CD4-positive, alpha-beta memory T cell (primary cell): ENCODE data around the gene VPS18. TPM values are rescaled to one million over a fixed set of nuclear protein-coding genes. Genes with fewer than 3 reads are reported as not detected.
"Not testable (repeated sequence)": the region's sequence is repeated elsewhere in the genome, so short reads cannot be mapped to it uniquely, and the experiment has no call there.

Experiments used
- CTCF ChIA-PET: fragments of 350-600 bp; sonication (Branson Sonifier 250); formaldehyde crosslinking; loops from one replicate; lab custom pipeline; 2021; ENCODE audit warnings: inconsistent platforms; ENCODE audit not compliant: partially characterized antibody; lab: Charles Lee
- POLR2A ChIA-PET: fragments of 350-600 bp; sonication (Branson Sonifier 250); formaldehyde crosslinking; loops from one replicate; lab custom pipeline; 2021; ENCODE audit not compliant: partially characterized antibody; lab: Charles Lee
- DNase-seq, 5 donors: peaks; one replicate each; pipeline versions ENCODE4 v3.0.0 to v3.0.0-alpha.2; 2020 to 2022; ENCODE audit warnings: mixed read lengths in 1 of 5
- H3K27ac ChIP-seq: one replicate; pipeline ENCODE4 v1.7.0; 2013; ENCODE audit warnings: low read depth, low read length
- H3K27me3 ChIP-seq: 2 replicates; pipeline ENCODE4 v1.7.0; 2013; ENCODE audit warnings: mild to moderate bottlenecking, low read length, moderate library complexity; ENCODE audit not compliant: insufficient read depth
- H3K36me3 ChIP-seq: 2 replicates; pipeline ENCODE4 v1.7.0; 2013; ENCODE audit warnings: mild to moderate bottlenecking, low read length, moderate library complexity; ENCODE audit not compliant: insufficient read depth
- H3K4me1 ChIP-seq: 2 replicates; pipeline ENCODE4 v1.7.0; 2013; ENCODE audit warnings: mild to moderate bottlenecking, low read length, moderate library complexity; ENCODE audit not compliant: insufficient read depth
- H3K4me3 ChIP-seq, 2 donors: one replicate each; pipeline ENCODE4 v1.7.0; 2013; ENCODE audit warnings: low read length in 2 of 2, mild to moderate bottlenecking in 1 of 2
- H3K9me3 ChIP-seq, 2 donors: one replicate each; pipeline ENCODE4 v1.7.0; 2013; ENCODE audit warnings: low read length in 2 of 2, control low read depth in 1 of 2; ENCODE audit not compliant: control insufficient read depth in 1 of 2
- H3K27ac Mint-ChIP-seq, 7 donors: one replicate each; pipeline ENCODE4 v1.8.0; 2020 to 2021; ENCODE audit warnings: mixed read lengths in 7 of 7, mild to moderate bottlenecking in 6 of 7, inconsistent platforms in 3 of 7, moderate library complexity in 3 of 7
- H3K27me3 Mint-ChIP-seq, 2 donors: one replicate each; pipeline ENCODE4 v1.8.0; 2020 to 2021; ENCODE audit warnings: mixed read lengths in 2 of 2
- H3K36me3 Mint-ChIP-seq, 2 donors: one replicate each; pipeline ENCODE4 v1.8.0; 2020 to 2021; ENCODE audit warnings: mixed read lengths in 2 of 2, inconsistent platforms in 1 of 2, mild to moderate bottlenecking in 1 of 2
- H3K4me1 Mint-ChIP-seq, 4 donors: one replicate each; pipeline ENCODE4 v1.8.0; 2020 to 2021; ENCODE audit warnings: mixed read lengths in 4 of 4, mild to moderate bottlenecking in 1 of 4
- H3K4me3 Mint-ChIP-seq, 8 donors: one replicate each; pipeline ENCODE4 v1.8.0; 2020 to 2021; ENCODE audit warnings: mixed read lengths in 8 of 8, mild to moderate bottlenecking in 7 of 8, moderate library complexity in 6 of 8, inconsistent platforms in 3 of 8
- H3K9me3 Mint-ChIP-seq, 8 donors: one replicate each; pipeline ENCODE4 v1.8.0; 2020 to 2021; ENCODE audit warnings: mixed read lengths in 8 of 8, mild to moderate bottlenecking in 5 of 8, inconsistent platforms in 3 of 8, moderate library complexity in 1 of 8
- intact Hi-C: fragments of 100-400 bp; cut with micrococcal nuclease; formaldehyde crosslinking; loops from one replicate; pipeline ENCODE4 v1.15.1; 2023
- polyA plus RNA-seq, 2 donors: library from polyadenylated mRNA; unstranded; fragments of 300-500 nt; fragmentation: Illumina TruSeq; gene quantifications; one replicate each; pipeline ENCODE4 v1.2.3, GENCODE V29; 2021
- total RNA-seq, 2 experiments: library from RNA; stranded (reverse); gene quantifications; one replicate each; pipeline ENCODE4 v1.2.3, GENCODE V29; 2021

Gene VPS18
- total and polyA plus RNA-seq, 4 experiments from 2014 or later: 14.6 to 21.6 (median 19.4) TPM

DNA sequence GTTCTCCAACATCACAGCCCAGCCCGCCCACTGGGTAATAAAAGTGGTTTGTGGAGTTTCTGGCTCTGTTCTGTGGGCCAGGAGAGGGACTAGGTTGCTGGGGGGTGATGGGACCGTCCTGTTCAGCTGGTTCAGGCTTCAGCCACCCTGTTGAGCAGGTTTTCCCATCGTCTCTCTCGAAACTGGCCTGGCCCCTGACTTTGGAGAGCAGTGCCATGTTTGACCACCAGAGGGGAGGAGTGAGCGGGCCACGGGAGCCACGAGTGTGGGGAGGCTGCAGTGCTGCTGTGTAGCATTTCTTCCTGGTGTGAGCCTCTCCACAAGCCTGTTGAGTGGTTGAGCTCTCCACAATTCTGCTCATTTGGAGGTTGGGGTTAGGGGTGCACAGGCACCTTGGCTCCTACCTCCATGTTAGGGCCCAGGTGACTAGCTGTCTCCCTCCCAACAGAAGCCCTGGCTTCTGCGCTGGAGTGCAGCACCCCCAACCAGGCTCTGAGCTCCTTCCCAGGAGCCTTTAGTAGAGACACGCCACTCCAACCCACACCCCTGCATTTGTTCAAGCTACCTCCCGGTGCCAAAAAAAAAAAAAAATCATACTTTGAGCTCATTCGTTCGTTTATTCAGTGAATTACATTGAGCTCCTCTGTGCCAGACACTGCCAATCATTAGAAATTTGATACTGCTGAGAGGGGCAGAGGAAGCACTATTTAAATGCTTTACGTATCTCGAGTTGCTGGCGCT is 36.5 kb upstream of the VPS18 start:
- ChIA-PET POLR2A (interaction anchor here (1.2 to 3.5 kb wide), 4 partner anchors 13 to 163 kb away, joined by 4 to 38 read pairs (median 6); partner anchors contain the start of genes RAD51 and VPS18), CTCF (interaction anchor here (0.6 to 8.5 kb wide), 53 partner anchors 8 to 1727 kb away, joined by 3 to 245 read pairs (median 4); partner anchors contain the start of genes CHP1, DNAJC17, EXD1 and MAPKBP1)
- Histone ChIP-seq H3K4me1 (peaks cover 12% of the 10 kb centered on the region), H3K27ac (no peak overlapping the region), H3K4me3 (no peak overlapping the region), H3K27me3 (no peaks in the 10 kb centered on the region), H3K9me3 (no peaks in the 10 kb centered on the region), H3K36me3 (no peaks in the 10 kb centered on the region)
- H3K9me3 Mint-ChIP-seq: no peaks in the 10 kb centered on the region
- no peak overlapping the region for H3K4me3 Mint-ChIP-seq
- peak overlapping the region in 1 of 7 donors; percentile 12 for H3K27ac Mint-ChIP-seq
- H3K36me3 Mint-ChIP-seq: peaks cover 0 to 2% of the 10 kb centered on the region in 2 donors
- peaks cover 1 to 4% of the 10 kb centered on the region in 2 donors for H3K27me3 Mint-ChIP-seq
- peak; percentile 72 to 82 (median 73) for DNase-seq
- intact Hi-C loops: loop anchor here (1.0 to 5.0 kb wide), 3 partner anchors 37 to 328 kb away; partner anchors contain the start of gene VPS18
- H3K4me1 Mint-ChIP-seq: peaks cover 6 to 20% (median 7%) of the 10 kb centered on the region in 4 donors

DNA sequence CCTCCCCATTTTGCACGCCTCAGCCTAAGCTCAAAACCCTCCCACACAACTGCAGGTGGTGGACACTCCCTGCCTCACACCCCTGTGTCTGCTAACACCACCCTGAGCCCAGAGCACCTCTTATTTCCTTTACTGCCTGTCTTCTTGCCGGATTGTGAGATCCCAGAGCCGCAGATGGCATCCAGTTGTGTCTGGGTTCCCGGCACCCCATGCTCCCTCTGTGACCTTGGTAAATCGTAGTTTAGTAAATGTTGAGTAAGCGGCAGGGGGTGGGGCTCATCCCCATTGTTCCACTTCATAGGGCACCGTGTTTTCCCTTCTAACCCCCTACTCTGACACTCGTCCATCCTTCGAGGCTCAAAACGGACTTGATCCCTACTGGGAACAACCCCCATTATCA is 35.5 kb upstream of the VPS18 start:
- H3K36me3 ChIP-seq: no peaks in the 10 kb centered on the region
- H3K27me3 ChIP-seq: no peaks in the 10 kb centered on the region
- H3K4me1 Mint-ChIP-seq: peaks cover 6 to 20% (median 7%) of the 10 kb centered on the region in 4 donors
- peaks cover 12% of the 10 kb centered on the region for H3K4me1 ChIP-seq
- intact Hi-C loops: loop anchor here (5.0 kb wide), 1 partner anchor 164 kb away; no protein-coding TSS in a partner anchor
- peaks cover 2 to 4% of the 10 kb centered on the region in 2 donors for H3K27me3 Mint-ChIP-seq
- no peaks in the 10 kb centered on the region for H3K9me3 ChIP-seq
- no peak overlapping the region for H3K27ac ChIP-seq
- no peak overlapping the region for H3K4me3 ChIP-seq
- no peak for DNase-seq
- H3K27ac Mint-ChIP-seq: peak overlapping the region in 1 of 7 donors; percentile 26
- ChIA-PET POLR2A (interaction anchor here (1.4 to 3.5 kb wide), 3 partner anchors 33 to 164 kb away, joined by 6 to 38 read pairs (median 7); partner anchors contain the start of genes RAD51 and VPS18), CTCF (interaction anchor here (0.8 to 8.5 kb wide), 38 partner anchors 9 to 915 kb away, joined by 3 to 245 read pairs (median 4); partner anchors contain the start of genes CHP1, EXD1, MAPKBP1 and RAD51)
- peak overlapping the region in 1 of 8 donors; percentile 69 for H3K4me3 Mint-ChIP-seq
- no peaks in the 10 kb centered on the region for H3K9me3 Mint-ChIP-seq
- peaks cover 0 to 2% of the 10 kb centered on the region in 2 donors for H3K36me3 Mint-ChIP-seq

DNA sequence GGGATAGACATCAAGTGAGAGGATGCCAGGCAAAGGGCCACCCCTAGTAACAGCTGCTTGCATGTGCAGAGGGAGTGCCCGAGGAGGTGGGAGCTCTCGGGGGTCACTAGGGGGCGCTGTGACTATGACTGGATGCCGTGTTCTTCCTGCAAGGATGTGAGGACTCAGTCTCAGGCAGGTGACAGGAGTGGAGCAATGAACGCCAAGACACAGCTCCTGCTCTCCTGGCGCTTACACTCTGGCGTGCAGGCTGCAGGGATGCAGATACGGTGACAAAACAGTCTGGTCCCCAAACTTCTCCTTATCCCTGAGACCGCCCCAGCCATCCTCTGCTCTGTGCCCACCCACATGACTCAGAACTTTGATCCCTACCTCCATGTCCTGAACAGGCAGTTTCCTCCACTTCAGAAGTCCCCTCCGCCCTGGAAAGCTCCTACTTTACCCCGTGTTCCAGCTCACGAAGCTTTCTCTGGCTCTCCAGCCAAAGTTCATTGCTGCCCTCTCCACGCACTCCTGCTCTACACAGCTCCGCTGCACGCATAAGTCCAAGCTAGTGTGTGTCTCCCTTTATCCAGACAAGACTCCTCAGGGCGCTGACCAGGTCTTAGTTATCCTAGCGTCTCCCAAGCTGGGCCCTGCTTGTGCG is 34.9 kb upstream of the VPS18 start:
- intact Hi-C loops: loop anchor here (5.0 kb wide), 1 partner anchor 163 kb away; no protein-coding TSS in a partner anchor
- peaks cover 6 to 20% (median 7%) of the 10 kb centered on the region in 4 donors for H3K4me1 Mint-ChIP-seq
- no peaks in the 10 kb centered on the region for H3K27me3 ChIP-seq
- peak overlapping the region in 2 of 8 donors; percentile 35 to 69 for H3K4me3 Mint-ChIP-seq
- H3K4me3 ChIP-seq: no peak overlapping the region
- H3K36me3 ChIP-seq: no peaks in the 10 kb centered on the region
- peaks cover 12% of the 10 kb centered on the region for H3K4me1 ChIP-seq
- H3K9me3 ChIP-seq: no peaks in the 10 kb centered on the region
- no peak overlapping the region for H3K27ac ChIP-seq
- peaks cover 2 to 4% of the 10 kb centered on the region in 2 donors for H3K27me3 Mint-ChIP-seq
- DNase-seq: peak; percentile 74 to 79 (median 77)
- POLR2A ChIA-PET: interaction anchor here (0.6 to 3.5 kb wide), 6 partner anchors 35 to 410 kb away, joined by 3 to 38 read pairs (median 4); partner anchors contain the start of genes RAD51 and VPS18
- H3K27ac Mint-ChIP-seq: peak overlapping the region in 2 of 7 donors; percentile 26 to 35
- CTCF ChIA-PET: interaction anchor here (0.9 to 8.5 kb wide), 29 partner anchors 10 to 727 kb away, joined by 3 to 245 read pairs (median 5); partner anchors contain the start of genes CCDC32, RAD51, SPINT1 and VPS18
- H3K36me3 Mint-ChIP-seq: peaks cover 0 to 2% of the 10 kb centered on the region in 2 donors
- no peaks in the 10 kb centered on the region for H3K9me3 Mint-ChIP-seq

DNA sequence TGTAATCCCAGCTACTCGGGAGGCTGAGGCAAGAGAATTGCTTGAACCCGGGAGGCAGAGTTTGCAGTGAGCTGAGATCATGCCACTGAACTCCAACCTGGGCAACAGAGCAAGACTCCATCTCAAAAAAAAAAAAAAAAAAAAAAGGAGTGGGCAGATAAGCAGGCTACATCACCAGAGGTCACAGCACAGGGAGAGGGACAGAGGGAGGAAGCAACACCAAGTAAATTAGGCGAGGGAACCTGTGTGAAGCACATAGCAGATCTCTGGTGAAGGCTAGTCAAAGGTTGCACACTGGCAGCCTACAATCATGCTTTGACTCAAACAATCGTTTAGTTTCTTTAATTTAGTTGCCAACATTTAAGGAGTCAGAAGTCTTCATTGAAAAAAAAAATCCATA is 33.1 kb upstream of the VPS18 start:
- CTCF ChIA-PET: interaction anchor here (0.6 to 8.5 kb wide), 7 partner anchors 19 to 327 kb away, joined by 3 to 245 read pairs (median 4); partner anchors contain the start of gene VPS18

DNA sequence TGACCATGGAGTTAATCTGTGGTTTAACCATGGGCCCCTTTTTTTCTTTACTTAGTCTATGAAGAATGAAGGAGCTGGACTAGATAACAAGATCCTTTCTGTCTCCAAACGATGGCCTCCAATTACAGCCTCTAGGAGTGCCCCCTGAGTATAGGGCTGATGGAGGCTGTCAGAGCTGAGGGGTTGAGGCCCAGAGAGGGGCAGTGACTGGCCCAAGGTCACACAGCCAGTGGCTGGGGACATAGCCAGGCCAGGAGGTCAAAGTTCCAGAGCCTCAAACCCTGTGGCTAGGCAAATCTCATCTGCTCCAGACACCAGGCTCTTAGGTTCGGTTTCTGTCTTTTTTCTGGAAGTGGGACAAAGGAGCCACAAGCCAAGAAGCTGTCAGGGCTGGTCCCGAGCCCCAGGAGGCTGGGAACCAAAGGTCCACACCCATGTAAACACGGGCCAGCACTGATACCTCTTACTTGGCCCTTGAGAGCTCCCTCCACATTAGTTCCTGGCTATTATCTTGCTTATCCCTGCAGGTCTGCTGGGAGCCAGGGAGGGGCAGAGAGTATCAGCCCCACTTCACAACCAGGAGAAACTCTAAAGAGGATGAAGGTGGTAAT is 30.5 kb upstream of the VPS18 start:
- DNase-seq: no peak
- intact Hi-C loops: no loop called here
- ChIA-PET POLR2A (interaction anchor here (0.9 to 1.7 kb wide), 2 partner anchors 28 to 30 kb away, joined by 3 read pairs; partner anchors contain the start of gene VPS18), CTCF (interaction anchor here (1.1 to 8.5 kb wide), 4 partner anchors 15 to 37 kb away, joined by 3 to 245 read pairs (median 6); partner anchors contain the start of gene VPS18)
- Histone ChIP-seq H3K27ac (no peak overlapping the region), H3K9me3 (no peaks in the 10 kb centered on the region), H3K4me1 (peaks cover 6% of the 10 kb centered on the region), H3K27me3 (no peaks in the 10 kb centered on the region), H3K36me3 (no peaks in the 10 kb centered on the region), H3K4me3 (no peak overlapping the region)
- Mint-ChIP-seq H3K27ac (no peak overlapping the region), H3K27me3 (peaks cover 2 to 4% of the 10 kb centered on the region in 2 donors), H3K4me3 (no peak overlapping the region), H3K36me3 (no peaks in the 10 kb centered on the region), H3K9me3 (no peaks in the 10 kb centered on the region), H3K4me1 (peaks cover 3 to 8% (median 7%) of the 10 kb centered on the region in 4 donors)

More for the DNA sequence above, 33.1 kb upstream of the VPS18 start:
- H3K36me3 Mint-ChIP-seq, H3K4me3 ChIP-seq, H3K9me3 ChIP-seq, H3K9me3 Mint-ChIP-seq, H3K27ac ChIP-seq, H3K27ac Mint-ChIP-seq, H3K36me3 ChIP-seq, DNase-seq, H3K4me3 Mint-ChIP-seq, H3K27me3 ChIP-seq, POLR2A ChIA-PET, H3K27me3 Mint-ChIP-seq, intact Hi-C loops: not testable (repeated sequence)
- H3K4me1 Mint-ChIP-seq: peaks cover 6 to 20% (median 7%) of the 10 kb centered on the region in 4 donors
- H3K4me1 ChIP-seq: peaks cover 12% of the 10 kb centered on the region

DNA sequence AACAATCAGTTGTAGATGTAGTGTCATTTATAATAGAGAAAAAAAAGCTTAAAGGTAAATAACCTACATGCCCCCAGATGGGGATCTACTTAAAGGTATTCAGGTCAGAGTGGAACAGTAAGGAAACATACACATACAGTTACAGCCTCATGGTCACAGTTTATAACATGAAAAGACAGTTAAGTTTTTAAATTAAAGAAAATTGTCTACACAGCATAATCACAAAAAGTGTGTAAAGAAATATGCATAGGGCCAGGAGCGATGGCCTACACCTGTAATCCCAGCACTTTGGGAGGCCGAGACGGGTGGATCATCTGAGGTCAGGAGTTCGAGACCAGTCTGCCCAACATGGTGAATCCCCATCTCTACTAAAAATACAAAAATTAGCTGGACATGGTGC is 27.1 kb upstream of the VPS18 start:
- Histone ChIP-seq H3K27ac (no peak overlapping the region), H3K4me3 (no peak overlapping the region), H3K36me3 (no peaks in the 10 kb centered on the region), H3K9me3 (no peaks in the 10 kb centered on the region), H3K4me1 (no peaks in the 10 kb centered on the region), H3K27me3 (no peaks in the 10 kb centered on the region)
- intact Hi-C loops: no loop called here
- Mint-ChIP-seq H3K27ac (no peak overlapping the region), H3K4me1 (peaks cover 0 to 4% (median 0%) of the 10 kb centered on the region in 4 donors), H3K27me3 (peaks cover 0 to 2% of the 10 kb centered on the region in 2 donors), H3K9me3 (no peaks in the 10 kb centered on the region), H3K36me3 (no peaks in the 10 kb centered on the region), H3K4me3 (no peak overlapping the region)
- DNase-seq: no peak
- ChIA-PET POLR2A (no interaction called here), CTCF (interaction anchor here (0.7 to 1.3 kb wide), 3 partner anchors 14 to 335 kb away, joined by 3 to 5 read pairs (median 3); no protein-coding TSS in a partner anchor)
